Dendritic cell treated with granulocyte-macrophage colony-stimulating factor and Interleukin-4, amounts not matched to agents 40 ng/mL and 50 ng/mL, for 4 days (primary cell): ENCODE measurements around the gene ADAMTS14.

Experiments used
- H3K27ac Mint-ChIP-seq: one replicate; pipeline ENCODE4 v1.8.0; 2022; ENCODE audit warnings: mild to moderate bottlenecking, mixed read lengths
- H3K27me3 Mint-ChIP-seq: one replicate; pipeline ENCODE4 v1.8.0; 2022; ENCODE audit warnings: mild to moderate bottlenecking, mixed read lengths
- H3K36me3 Mint-ChIP-seq: one replicate; pipeline ENCODE4 v1.8.0; 2022; ENCODE audit warnings: low read depth, mixed read lengths
- H3K4me1 Mint-ChIP-seq: one replicate; pipeline ENCODE4 v1.8.0; 2022; ENCODE audit warnings: low read depth, mixed read lengths
- H3K4me3 Mint-ChIP-seq: one replicate; pipeline ENCODE4 v1.8.0; 2022; ENCODE audit warnings: mild to moderate bottlenecking, moderate library complexity, mixed read lengths
- H3K9me3 Mint-ChIP-seq: one replicate; pipeline ENCODE4 v1.8.0; 2022; ENCODE audit warnings: mixed read lengths
- intact Hi-C: fragments of 100-400 bp; cut with micrococcal nuclease; formaldehyde crosslinking; loops from one replicate; pipeline ENCODE4 v1.15.0; 2022

Gene ADAMTS14

DNA sequence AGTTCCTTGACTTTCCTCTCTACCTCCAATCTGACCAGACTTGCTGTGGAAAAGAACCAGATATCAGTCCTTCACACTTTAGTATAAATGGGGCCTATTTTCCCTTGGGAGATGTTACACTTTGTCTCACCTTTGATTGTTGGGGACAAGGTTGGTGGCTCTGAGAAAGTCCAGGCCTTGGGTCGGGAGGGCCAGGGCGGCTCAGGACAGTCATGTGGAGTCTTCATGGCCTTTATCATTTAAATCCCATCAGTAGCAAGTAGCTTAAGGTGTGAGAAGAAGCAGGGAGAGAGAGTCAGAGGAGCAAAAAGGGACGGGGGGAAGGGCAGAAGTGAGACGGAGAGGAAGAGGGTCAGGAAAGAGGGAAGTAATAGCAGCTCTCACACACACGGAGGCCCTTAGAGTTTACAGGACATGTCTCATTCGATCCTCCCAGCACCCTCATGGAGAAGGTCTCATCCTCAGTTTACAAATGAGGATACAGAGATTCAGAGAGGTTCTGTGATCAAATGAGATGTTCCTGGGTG is 72.4 kb downstream of the ADAMTS14 start:
- intact Hi-C loops, result no loop called here
- H3K36me3 Mint-ChIP-seq, result peaks cover 28% of the 10 kb centered on the region
- peak overlapping the region; percentile 91 for H3K27ac Mint-ChIP-seq
- peaks cover 2% of the 10 kb centered on the region for H3K27me3 Mint-ChIP-seq
- H3K4me1 Mint-ChIP-seq, result peaks cover 92% of the 10 kb centered on the region
- peak overlapping the region; percentile 71 for H3K4me3 Mint-ChIP-seq
- no peaks in the 10 kb centered on the region for H3K9me3 Mint-ChIP-seq

DNA sequence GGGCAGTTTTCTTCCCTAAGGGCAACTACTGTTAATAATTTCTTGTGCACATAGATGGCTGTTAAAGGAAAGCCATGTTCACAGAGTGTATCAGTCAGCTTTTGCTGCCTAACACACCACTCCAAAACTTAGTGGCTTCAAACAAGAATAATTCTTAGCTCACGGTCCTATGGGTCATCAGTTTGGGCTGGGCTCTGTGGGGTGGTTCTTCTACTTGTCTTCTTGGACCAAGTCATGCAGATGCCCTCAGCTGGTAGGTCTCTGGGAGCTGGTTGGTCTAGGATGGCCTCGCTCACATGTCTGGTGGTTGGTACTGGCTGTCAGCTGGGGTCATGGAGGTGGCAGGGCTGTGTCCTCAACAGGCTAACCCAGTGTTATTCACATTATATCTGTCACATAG is 73.2 kb downstream of the ADAMTS14 start:
- peak overlapping the region; percentile 44 for H3K4me3 Mint-ChIP-seq
- H3K4me1 Mint-ChIP-seq, result peaks cover 87% of the 10 kb centered on the region
- H3K9me3 Mint-ChIP-seq, result no peaks in the 10 kb centered on the region

DNA sequence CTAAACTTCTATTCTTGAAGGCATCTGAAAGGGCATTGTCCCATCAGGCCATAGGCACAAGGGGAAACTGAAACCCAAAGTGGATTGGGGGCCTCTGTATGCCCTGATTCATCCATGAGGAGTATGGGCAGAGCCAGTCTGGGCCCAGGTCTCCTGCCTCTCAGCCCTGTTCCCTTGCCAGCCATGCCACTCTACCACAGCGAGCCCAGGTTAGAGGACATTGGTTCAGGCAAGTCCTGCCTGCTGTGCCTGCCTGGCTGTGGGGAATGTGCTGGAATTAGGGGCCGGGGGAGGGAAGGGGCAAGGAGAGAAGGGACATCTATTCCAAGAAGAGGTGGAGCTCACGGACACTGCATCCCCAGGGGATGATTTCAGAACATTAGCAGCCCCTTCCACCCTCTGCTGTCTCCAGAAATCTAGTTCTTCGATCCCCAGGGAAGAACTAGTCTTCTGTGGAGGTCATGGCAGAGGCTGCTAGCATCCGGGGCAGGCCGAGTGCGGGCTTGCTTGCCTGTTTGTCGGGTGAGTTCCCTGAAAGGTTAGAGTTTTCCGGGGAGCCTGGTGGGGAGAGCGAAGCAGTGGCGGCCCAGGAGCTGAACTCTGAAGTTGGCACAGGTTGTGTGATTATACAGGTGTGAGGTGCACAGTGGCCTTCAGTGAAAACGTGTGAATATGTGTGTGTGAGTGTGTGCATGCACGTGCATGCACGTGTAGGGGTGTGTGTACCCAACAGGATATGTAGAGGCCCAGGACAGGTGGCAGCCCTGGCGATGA is 75.1 kb downstream of the ADAMTS14 start:
- H3K4me1 Mint-ChIP-seq, result peaks cover 79% of the 10 kb centered on the region
- H3K36me3 Mint-ChIP-seq, result peaks cover 53% of the 10 kb centered on the region
- peaks cover 2% of the 10 kb centered on the region for H3K27me3 Mint-ChIP-seq
- no peaks in the 10 kb centered on the region for H3K9me3 Mint-ChIP-seq
- intact Hi-C loops, result no loop called here
- peak overlapping the region; percentile 41 for H3K27ac Mint-ChIP-seq
- H3K4me3 Mint-ChIP-seq, result no peak overlapping the region

More for the DNA sequence above, 73.2 kb downstream of the ADAMTS14 start:
- Mint-ChIP-seq H3K36me3 (peaks cover 35% of the 10 kb centered on the region), H3K27me3 (peaks cover 2% of the 10 kb centered on the region), H3K27ac (peak overlapping the region; percentile 91)
- intact Hi-C loops, result no loop called here

DNA sequence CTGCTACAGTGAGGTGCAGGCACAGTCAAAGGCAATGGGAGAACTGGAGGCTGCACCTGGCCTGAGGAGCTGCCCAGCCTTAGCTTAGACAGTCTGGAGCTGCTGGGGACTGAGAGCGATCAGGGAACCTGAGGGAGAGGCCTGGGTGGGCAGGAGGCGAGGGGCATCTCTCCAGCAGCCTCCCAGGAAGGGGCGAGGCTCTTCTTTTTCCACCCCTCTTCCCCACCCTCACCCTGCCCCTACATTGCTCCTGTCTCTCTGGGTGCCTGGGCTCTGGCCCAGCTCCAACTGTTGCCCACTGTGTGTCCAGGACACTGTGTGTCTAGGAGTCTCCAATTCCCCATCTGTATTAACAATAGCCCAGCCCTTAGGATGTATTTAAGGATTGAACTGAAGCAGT is 76.0 kb downstream of the ADAMTS14 start:
- peaks cover 63% of the 10 kb centered on the region for H3K36me3 Mint-ChIP-seq
- peak overlapping the region; percentile 36 for H3K27ac Mint-ChIP-seq
- H3K9me3 Mint-ChIP-seq, result no peaks in the 10 kb centered on the region
- no peak overlapping the region for H3K4me3 Mint-ChIP-seq
- peaks cover 2% of the 10 kb centered on the region for H3K27me3 Mint-ChIP-seq
- intact Hi-C loops, result no loop called here
- peaks cover 79% of the 10 kb centered on the region for H3K4me1 Mint-ChIP-seq

DNA sequence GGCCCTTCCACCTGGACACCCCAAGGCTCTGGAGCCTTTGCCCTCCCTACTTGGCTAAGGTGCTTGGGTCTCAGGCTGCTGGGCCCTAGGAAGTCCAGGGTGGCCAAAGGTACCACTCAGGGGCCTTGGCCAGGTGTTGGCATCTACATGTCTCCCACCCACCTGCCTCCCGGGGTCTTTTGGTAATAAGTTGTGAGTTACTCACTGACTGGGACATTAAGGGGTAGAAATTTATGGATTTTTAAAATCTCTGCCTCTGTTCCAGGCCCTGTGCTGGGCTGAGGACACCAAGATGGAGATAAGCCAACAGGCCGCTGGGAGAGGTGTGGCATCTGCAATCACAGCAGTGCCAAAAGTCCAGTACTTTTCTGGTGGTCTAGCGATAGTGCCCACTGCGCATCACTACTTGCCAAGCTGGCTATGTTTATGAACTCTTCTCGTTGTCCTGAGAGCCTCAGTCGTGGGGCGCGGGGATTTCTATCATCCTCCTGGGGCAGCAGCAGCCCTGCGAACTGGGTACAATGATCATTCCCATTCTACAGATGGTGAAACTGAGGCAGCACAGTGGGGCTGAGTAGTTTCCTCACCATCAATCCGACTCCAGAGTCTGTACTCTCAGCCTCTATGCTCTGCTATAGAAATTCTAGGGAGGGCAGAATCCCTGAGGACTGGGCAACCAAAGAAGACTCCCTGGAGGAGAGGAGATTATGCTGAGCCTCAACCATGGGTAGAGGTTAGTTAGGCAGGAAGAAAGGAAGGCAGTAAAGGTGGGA is 76.7 kb downstream of the ADAMTS14 start:
- Mint-ChIP-seq H3K9me3 (no peaks in the 10 kb centered on the region), H3K27ac (peak overlapping the region; percentile 36), H3K36me3 (peaks cover 66% of the 10 kb centered on the region), H3K4me1 (peaks cover 75% of the 10 kb centered on the region), H3K27me3 (peaks cover 2% of the 10 kb centered on the region), H3K4me3 (no peak overlapping the region)
- intact Hi-C loops, result no loop called here

GRCh38 chr10:70749756-70750155 is 77.5 kb downstream of the ADAMTS14 start:
- H3K4me3 Mint-ChIP-seq, result no peak overlapping the region
- intact Hi-C loops, result no loop called here

DNA sequence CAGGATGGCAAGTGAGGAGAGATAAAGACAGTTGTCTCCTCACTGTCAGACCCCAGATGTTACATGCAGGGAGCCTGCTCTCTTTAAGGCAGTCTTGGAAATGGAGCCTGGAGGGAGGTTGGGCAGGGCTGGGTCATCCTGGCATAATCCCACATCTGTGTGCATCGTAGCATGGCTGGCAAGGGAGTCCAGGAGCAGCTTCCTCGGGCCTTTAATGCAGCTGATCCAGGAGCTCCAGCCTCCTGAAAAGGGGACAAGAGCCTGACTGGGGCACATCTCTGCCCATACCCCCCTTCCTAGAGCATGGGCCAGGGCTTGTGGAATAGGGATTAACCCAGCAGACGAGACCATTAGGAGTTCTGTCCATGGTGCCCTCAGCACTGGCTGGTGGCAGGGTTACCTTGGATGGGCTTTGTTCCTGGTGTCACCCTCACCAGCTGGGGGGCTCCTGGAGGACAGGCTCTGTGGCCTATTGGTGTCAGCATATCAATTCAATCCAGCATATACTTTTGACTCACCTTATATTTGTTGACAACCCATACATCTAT is 77.9 kb downstream of the ADAMTS14 start:
- H3K27ac Mint-ChIP-seq, result no peak overlapping the region
- peaks cover 71% of the 10 kb centered on the region for H3K4me1 Mint-ChIP-seq
- H3K4me3 Mint-ChIP-seq, result no peak overlapping the region
- intact Hi-C loops, result no loop called here
- no peaks in the 10 kb centered on the region for H3K9me3 Mint-ChIP-seq
- peaks cover 72% of the 10 kb centered on the region for H3K36me3 Mint-ChIP-seq
- H3K27me3 Mint-ChIP-seq, result peaks cover 7% of the 10 kb centered on the region

More at GRCh38 chr10:70749756-70750155, 77.5 kb downstream of the ADAMTS14 start:
- H3K36me3 Mint-ChIP-seq, result peaks cover 72% of the 10 kb centered on the region
- peaks cover 75% of the 10 kb centered on the region for H3K4me1 Mint-ChIP-seq
- peaks cover 2% of the 10 kb centered on the region for H3K27me3 Mint-ChIP-seq
- no peaks in the 10 kb centered on the region for H3K9me3 Mint-ChIP-seq
- H3K27ac Mint-ChIP-seq, result no peak overlapping the region

GRCh38 chr10:70751356-70751755 is 79.0 kb downstream of the ADAMTS14 start:
- peaks cover 64% of the 10 kb centered on the region for H3K36me3 Mint-ChIP-seq
- intact Hi-C loops, result no loop called here
- peaks cover 61% of the 10 kb centered on the region for H3K4me1 Mint-ChIP-seq
- H3K4me3 Mint-ChIP-seq, result no peak overlapping the region
- H3K27ac Mint-ChIP-seq, result peak overlapping the region; percentile 73
- peaks cover 7% of the 10 kb centered on the region for H3K27me3 Mint-ChIP-seq
- H3K9me3 Mint-ChIP-seq, result no peaks in the 10 kb centered on the region

GRCh38 chr10:70751991-70752390 is 79.7 kb downstream of the ADAMTS14 start:
- Mint-ChIP-seq H3K9me3 (no peaks in the 10 kb centered on the region), H3K4me1 (peaks cover 58% of the 10 kb centered on the region), H3K27me3 (peaks cover 9% of the 10 kb centered on the region), H3K27ac (peak overlapping the region; percentile 73), H3K4me3 (no peak overlapping the region), H3K36me3 (peaks cover 64% of the 10 kb centered on the region)
- intact Hi-C loops, result no loop called here

GRCh38 chr10:70752571-70752970 is 80.3 kb downstream of the ADAMTS14 start:
- intact Hi-C loops, result no loop called here
- H3K4me3 Mint-ChIP-seq, result no peak overlapping the region
- peaks cover 67% of the 10 kb centered on the region for H3K36me3 Mint-ChIP-seq
- H3K4me1 Mint-ChIP-seq, result peaks cover 54% of the 10 kb centered on the region
- H3K27me3 Mint-ChIP-seq, result peaks cover 10% of the 10 kb centered on the region
- H3K9me3 Mint-ChIP-seq, result no peaks in the 10 kb centered on the region
- H3K27ac Mint-ChIP-seq, result peak overlapping the region; percentile 73

GRCh38 chr10:70753026-70753663 is 80.8 kb downstream of the ADAMTS14 start:
- peak overlapping the region; percentile 2 for H3K4me3 Mint-ChIP-seq
- H3K27ac Mint-ChIP-seq, result peak overlapping the region; percentile 73
- H3K4me1 Mint-ChIP-seq, result peaks cover 53% of the 10 kb centered on the region
- intact Hi-C loops, result no loop called here
- peaks cover 72% of the 10 kb centered on the region for H3K36me3 Mint-ChIP-seq
- peaks cover 10% of the 10 kb centered on the region for H3K27me3 Mint-ChIP-seq
- H3K9me3 Mint-ChIP-seq, result no peaks in the 10 kb centered on the region

DNA sequence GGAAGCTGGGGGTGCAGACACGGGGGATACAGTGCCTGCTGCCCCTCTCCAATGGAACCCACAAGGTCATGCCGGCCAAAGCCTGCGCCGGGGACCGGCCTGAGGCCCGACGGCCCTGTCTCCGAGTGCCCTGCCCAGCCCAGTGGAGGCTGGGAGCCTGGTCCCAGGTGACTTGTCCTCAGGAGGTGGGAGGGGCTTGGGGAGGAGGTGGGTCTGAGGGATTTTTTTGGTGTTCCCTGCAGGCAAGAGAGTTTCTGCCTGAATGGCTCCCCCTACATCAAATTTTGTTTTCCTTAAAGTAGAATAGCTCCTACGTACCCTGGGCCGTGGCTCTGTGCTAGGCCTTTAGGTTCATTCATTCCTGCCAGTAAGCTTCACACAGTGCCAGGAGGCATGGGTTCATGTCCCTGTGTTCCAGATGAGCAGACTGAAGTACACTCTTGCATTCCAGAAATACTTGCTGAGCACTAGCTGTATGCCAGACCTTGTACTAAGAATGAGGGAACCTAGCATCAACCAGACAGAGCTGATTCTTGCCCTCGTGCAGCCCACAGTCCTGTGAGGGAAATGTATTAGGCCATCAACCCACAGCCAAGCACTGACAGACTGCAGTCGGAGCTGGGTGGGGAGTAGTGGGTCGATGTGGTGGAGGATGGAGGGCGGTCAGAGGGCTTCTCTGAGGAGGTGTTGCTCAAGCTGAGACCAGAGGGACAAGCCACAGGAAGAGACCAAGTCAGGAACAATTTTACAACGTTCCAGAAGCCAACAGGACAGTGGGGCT is 81.7 kb downstream of the ADAMTS14 start:
- Mint-ChIP-seq H3K4me1 (peaks cover 51% of the 10 kb centered on the region), H3K27me3 (peaks cover 10% of the 10 kb centered on the region), H3K36me3 (peaks cover 71% of the 10 kb centered on the region), H3K27ac (peak overlapping the region; percentile 36), H3K9me3 (no peaks in the 10 kb centered on the region), H3K4me3 (no peak overlapping the region)
- intact Hi-C loops, result no loop called here
